NT2/D1 (cell line): ENCODE results near the gene NKX2-3.

ENCODE experiments used
- SUZ12 ChIP-seq: IDR thresholded peaks from 2 replicates; pipeline ENCODE4 v1.6.1; 2011; ENCODE audit not compliant: insufficient read length, insufficient read depth; ENCODE audit errors: extremely low read depth
- YY1 ChIP-seq: IDR thresholded peaks from 2 replicates; pipeline ENCODE4 v1.6.1; 2011; ENCODE audit not compliant: insufficient read length, insufficient read depth
- ZNF274 ChIP-seq: IDR thresholded peaks from 2 replicates; pipeline ENCODE4 v1.6.1; 2011; ENCODE audit warnings: mild to moderate bottlenecking, low read depth, low read length

GRCh38 chr10:99555825-99556523, 23.2 kb downstream of the NKX2-3 start:
- TF ChIP-seq ZNF274 (no peak), SUZ12 (no peak), YY1 (no peak)
